GM19035 (cell line): ENCODE data around the gene PIK3CA.
"Not testable (repeated sequence)": the region's sequence is repeated elsewhere in the genome, so short reads cannot be mapped to it uniquely, and the experiment has no call there.

Experiments used
- ATAC-seq: cut with Tn5 transposase; IDR thresholded peaks from one replicate; pipeline ENCODE4 v1.9.1; 2021; ENCODE audit not compliant: unreplicated experiment

PIK3CA gene

GRCh38 chr3:179260949-179261765, 113.0 kb downstream of the PIK3CA start:
- ATAC-seq, result peak; percentile 94

GRCh38 chr3:179263134-179263533, 115.0 kb downstream of the PIK3CA start:
- no peak for ATAC-seq

- no peak for ATAC-seq
Observed at GRCh38 chr3:179264449-179264848, 116.3 kb downstream of the PIK3CA start.

- ATAC-seq, result no peak
Observed at GRCh38 chr3:179265092-179265491, 116.9 kb downstream of the PIK3CA start.

GRCh38 chr3:179265875-179266274, 117.7 kb downstream of the PIK3CA start:
- ATAC-seq, result peak; percentile 29

- ATAC-seq, result no peak
Observed at GRCh38 chr3:179266701-179267211, 118.6 kb downstream of the PIK3CA start.

- ATAC-seq, result no peak
Observed at GRCh38 chr3:179268400-179269051, 120.4 kb downstream of the PIK3CA start.

GRCh38 chr3:179269152-179269707, 121.1 kb downstream of the PIK3CA start:
- ATAC-seq, result no peak

GRCh38 chr3:179272385-179272784, 124.2 kb downstream of the PIK3CA start:
- no peak for ATAC-seq

GRCh38 chr3:179274434-179274833, 126.3 kb downstream of the PIK3CA start:
- ATAC-seq, result not testable (repeated sequence)

GRCh38 chr3:179276001-179276400, 127.8 kb downstream of the PIK3CA start:
- ATAC-seq, result no peak

- ATAC-seq, result no peak
Observed at GRCh38 chr3:179276743-179277142, 128.6 kb downstream of the PIK3CA start.

- no peak for ATAC-seq
Observed at GRCh38 chr3:179278151-179278550, 130.0 kb downstream of the PIK3CA start.

- ATAC-seq, result no peak
Observed at GRCh38 chr3:179278932-179279693, 131.0 kb downstream of the PIK3CA start.

- no peak for ATAC-seq
Observed at GRCh38 chr3:179279837-179280236, 131.7 kb downstream of the PIK3CA start.

- ATAC-seq, result no peak
Observed at GRCh38 chr3:179281825-179282224, 133.7 kb downstream of the PIK3CA start.

- ATAC-seq, result no peak
Observed at GRCh38 chr3:179286331-179286730, 138.2 kb downstream of the PIK3CA start.

GRCh38 chr3:179288845-179289244, 140.7 kb downstream of the PIK3CA start:
- ATAC-seq, result no peak

- ATAC-seq, result no peak
Observed at GRCh38 chr3:179289295-179289694, 141.1 kb downstream of the PIK3CA start.
